AML-193 (cell line): Measurements from ENCODE around the gene ZDHHC11.
"Not testable (repeated sequence)": the region's sequence is repeated elsewhere in the genome, so short reads cannot be mapped to it uniquely, and the experiment has no call there.

ENCODE experiments used
- DNase-seq, 2 experiments: peaks; one replicate each; lab custom pipeline; 2025; lab: John Stamatoyannopoulos, UW

Gene ZDHHC11

DNA sequence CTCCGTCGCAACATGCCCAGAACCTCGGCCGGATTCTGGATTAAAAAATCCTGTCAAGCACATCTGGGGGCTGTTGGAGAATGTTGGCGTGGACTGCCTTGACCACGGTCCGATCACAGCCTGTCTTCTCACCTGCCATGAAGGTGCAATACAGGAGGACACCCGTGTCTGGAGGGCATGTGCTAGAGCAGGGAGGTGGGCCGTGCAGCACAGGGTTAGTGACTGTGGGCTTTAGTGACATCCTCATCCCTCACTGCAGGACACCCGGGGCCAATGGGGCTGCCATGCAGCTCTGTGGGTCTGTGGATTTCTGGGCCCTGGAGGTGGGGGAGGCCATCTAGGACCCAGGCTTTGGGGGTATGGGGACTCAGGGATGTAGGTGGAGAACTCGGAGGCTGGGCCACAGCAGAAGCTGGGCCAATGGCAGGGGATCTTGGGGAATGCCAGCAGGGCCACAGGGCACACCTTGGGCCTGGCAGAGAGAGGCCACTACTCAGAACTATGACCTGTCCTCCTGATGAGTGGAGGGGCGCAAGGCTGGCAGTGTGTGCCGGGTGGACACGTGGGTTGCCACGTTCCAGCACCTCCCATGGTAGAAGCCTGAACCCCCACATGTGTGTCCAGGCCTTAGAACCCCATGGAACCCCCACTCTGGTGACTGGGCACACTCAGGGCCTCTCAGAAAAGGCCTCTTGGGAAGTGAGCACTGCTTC, 89.6 kb downstream of the ZDHHC11 start:
- DNase-seq = no peak

GRCh38 chr5:760363-761058, 90.3 kb downstream of the ZDHHC11 start:
- DNase-seq = no peak

GRCh38 chr5:759781-760362, 90.9 kb downstream of the ZDHHC11 start:
- DNase-seq = no peak

DNA sequence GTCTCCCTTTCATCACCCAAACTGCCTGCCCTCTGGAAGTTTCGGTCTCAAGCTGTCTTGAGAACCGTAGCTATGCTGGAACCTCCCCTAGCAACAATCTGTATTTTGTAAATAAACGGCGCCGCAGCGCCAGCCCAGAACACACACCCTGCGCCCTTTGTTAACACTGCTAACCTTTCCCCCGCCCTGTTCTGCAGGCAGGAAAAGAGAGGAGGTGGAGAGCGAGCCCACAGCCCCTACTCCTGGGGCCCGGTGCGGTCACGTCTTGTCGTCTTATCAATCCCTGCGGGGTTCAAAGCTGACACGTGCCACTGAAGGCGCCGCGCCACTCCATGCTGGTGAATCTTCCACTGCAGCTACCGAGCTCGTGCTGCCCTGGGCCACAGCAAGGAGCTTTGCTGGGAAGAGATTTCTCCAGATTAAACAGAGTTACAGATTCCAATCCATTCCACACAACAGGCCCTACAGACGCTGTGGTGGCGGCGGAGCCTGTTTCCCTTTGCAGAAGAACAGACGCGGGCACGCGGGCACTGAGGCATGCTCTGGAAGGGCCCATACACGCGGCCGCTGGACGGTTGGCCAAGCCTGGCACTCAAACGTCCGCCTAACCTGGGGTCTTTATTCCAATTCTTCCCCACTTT, 91.6 kb downstream of the ZDHHC11 start:
- no peak for DNase-seq

DNA sequence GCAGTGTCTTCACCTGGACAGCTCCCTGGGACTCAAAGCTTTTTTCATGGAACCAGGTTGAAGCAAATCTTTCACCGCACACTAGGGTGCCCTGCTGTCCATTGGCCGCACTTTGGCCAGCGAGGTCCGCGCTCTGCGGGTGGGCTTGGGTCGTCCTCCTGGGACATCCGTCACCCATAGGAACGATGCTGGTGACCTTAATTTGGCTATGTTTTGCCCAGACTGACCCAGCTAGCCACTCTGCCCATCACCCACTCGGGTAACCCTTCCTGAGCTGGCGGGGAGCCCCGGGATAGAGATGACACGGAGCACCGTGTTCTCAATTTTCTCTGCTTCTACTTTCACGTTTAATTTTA, 92.1 kb downstream of the ZDHHC11 start:
- no peak for DNase-seq

DNA sequence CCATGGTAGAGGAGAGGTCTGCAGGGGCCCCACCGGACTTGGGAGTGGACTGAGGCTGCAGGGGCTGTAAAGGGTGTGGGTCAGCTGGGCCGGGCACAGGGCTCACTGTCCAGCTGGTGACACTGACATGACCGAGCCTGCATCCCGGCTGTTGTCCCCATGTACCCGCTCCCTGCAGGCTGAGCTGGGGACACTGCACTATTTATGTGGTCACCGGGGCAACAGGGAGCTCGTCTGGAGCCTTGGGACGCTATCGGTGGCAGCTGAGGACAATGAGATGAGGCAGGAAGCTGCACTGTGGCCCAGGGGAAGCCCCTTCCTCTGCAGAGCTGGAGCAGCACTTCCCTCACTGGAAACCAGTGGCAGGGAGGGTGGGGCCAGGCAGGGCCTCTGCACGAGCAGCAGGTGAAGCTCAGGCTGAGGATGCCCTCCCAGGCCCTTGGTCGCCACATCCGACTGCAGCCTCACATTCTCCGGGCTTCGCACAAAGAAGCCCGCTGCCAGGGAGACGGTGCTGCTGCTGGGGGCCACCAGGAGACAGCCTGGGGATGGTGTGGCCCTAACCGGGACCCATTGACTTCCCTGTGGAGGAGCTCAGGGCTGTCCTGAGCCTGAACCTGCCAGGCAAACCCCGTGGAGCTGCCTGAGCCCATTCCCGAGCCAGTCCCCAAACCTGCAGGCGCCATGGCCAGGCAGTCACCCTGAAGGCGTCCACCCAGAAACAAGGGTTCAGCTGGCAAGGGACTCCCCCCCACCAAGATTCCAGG, 92.7 kb downstream of the ZDHHC11 start:
- no peak for DNase-seq

DNA sequence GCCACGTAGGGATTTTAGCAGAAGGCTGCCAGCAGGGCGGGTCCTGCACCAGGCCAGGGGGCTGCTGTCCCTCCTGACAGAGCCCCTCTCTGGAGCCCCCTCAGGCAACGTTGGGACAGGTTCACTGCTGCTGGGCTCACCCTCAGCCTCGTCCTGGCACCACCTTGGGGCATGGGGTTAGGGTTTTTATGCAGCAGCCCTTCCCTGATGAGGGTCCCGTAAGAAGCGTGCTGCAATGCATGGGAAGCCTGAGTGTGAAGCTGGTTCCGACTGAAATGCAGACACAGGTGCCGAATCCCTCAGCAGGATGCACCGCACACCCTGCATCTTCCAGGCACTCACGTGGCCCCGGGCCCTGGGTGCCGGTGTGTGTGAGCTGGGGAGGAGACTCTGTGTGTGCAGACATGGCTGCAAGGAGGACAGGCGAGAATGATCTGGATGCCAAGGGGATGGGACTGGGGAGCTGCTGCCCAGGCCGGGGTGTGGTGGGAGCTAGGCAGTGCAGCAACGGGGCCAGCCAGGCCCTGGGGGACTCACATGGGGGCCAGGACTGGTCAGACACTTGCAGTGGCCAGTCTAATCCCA, 93.3 kb downstream of the ZDHHC11 start:
- DNase-seq = no peak

- no peak for DNase-seq
Measured at GRCh38 chr5:756865-757345, 93.9 kb downstream of the ZDHHC11 start.

- no peak for DNase-seq
Measured at GRCh38 chr5:756171-756570, 94.6 kb downstream of the ZDHHC11 start.

GRCh38 chr5:754143-754632, 96.6 kb downstream of the ZDHHC11 start:
- DNase-seq = not testable (repeated sequence)

GRCh38 chr5:753567-754142, 97.1 kb downstream of the ZDHHC11 start:
- not testable (repeated sequence) for DNase-seq

GRCh38 chr5:752532-753115, 98.2 kb downstream of the ZDHHC11 start:
- not testable (repeated sequence) for DNase-seq

GRCh38 chr5:751992-752391, 98.8 kb downstream of the ZDHHC11 start:
- DNase-seq = not testable (repeated sequence)

DNA sequence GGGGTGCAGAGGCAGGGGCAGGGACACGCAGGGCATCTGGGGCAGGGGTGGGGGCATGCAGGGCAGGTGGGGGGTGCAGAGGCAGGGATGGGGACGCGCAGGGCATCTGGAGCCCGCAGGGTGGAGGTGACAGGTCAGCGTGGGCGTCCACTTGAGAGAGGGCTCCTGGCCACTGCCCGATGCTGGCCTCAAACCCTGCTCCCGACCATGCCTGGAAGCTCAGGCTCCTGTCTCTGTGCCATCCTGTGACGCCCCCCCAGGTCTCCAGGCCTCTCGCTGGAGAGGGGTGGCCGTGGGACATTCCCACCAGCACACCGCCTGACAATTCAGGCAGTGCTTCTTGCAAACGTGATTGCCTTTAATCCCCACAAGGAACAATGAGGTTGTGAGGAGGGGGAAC, 99.3 kb downstream of the ZDHHC11 start:
- no peak for DNase-seq

DNA sequence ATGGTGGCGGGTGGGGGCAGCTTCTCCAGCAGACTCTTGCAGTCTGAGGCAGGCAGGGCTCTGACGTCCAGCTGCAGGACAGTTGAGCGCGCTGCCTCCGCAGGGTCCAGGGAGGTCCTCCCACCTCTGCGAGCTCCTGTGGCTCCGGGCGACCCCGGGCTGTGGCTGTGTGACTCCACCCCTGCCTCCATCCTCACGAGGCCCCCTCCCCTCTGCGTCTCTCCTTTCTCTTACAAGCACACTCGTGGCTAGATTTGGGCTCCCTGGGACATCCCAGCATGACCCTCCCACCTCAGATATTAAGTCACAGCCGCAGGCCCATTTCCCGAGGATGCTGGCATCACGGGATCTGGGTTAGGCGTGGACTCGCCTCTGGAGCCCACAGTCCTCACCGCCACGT, 100.6 kb downstream of the ZDHHC11 start:
- DNase-seq = not testable (repeated sequence)

GRCh38 chr5:749101-749670, 101.6 kb downstream of the ZDHHC11 start:
- no peak for DNase-seq

GRCh38 chr5:748011-748980, 102.5 kb downstream of the ZDHHC11 start:
- not testable (repeated sequence) for DNase-seq

DNA sequence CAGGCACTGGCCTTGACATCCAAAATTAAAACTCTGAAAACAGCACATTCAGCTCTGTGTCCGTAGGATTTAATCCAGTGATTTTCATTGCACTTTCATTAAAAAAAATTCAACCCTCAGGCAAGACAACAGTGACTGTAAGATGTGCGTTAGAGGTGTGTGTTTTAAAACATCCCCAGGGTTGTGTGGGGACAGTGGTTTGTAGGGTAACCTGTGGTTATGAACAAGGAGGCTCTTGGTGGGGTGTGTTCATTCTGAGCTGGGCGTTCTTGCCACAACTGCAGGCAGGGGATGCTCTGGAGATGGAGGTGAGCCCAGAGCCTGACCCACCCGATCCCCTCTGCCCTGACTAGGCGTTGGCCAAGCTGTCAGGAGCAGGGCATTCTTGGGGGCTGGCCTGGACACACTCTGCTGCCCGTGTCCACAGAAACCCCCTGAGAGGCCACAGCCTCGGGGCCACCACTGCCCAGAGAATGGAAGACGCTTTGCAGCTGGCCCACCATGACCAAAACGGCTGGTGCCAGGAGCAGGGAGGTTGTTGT, 103.4 kb downstream of the ZDHHC11 start:
- DNase-seq = not testable (repeated sequence)
